RWPE2 (cell line): ENCODE results near the gene TTLL1.
"Not testable (repeated sequence)": the region's sequence is repeated elsewhere in the genome, so short reads cannot be mapped to it uniquely, and the experiment has no call there.

ENCODE experiments used
- ATAC-seq: fragments of 200-7000 bp; cut with Tn5 transposase; 3 replicates; pipeline ENCODE4 v1.9.1; 2021; ENCODE audit warnings: low read depth
- DNase-seq: peaks from one replicate; pipeline ENCODE4 v3.0.0-alpha.2; 2020; ENCODE audit warnings: low spot score
- H3K27ac ChIP-seq: fragments of 450-650 bp; 2 replicates; pipeline ENCODE4 v1.5.1; 2017; ENCODE audit warnings: mild to moderate bottlenecking; ENCODE audit not compliant: poor library complexity, severe bottlenecking
- H3K27me3 ChIP-seq: fragments of 250-450 bp; sonication (Bioruptor Pico); 2 replicates; pipeline ENCODE4 v1.5.1; 2021; ENCODE audit warnings: mild to moderate bottlenecking, moderate library complexity; ENCODE audit not compliant: insufficient read depth, poor library complexity, severe bottlenecking
- H3K36me3 ChIP-seq: fragments of 250-450 bp; sonication (Bioruptor Pico); 2 replicates; pipeline ENCODE4 v1.5.1; 2020; ENCODE audit warnings: low read depth, mild to moderate bottlenecking, moderate library complexity
- H3K4me1 ChIP-seq: fragments of 250-450 bp; sonication (Bioruptor Pico); 2 replicates; pipeline ENCODE4 v1.5.1; 2021; ENCODE audit warnings: mild to moderate bottlenecking, moderate library complexity; ENCODE audit not compliant: insufficient read depth, poor library complexity, severe bottlenecking
- H3K4me3 ChIP-seq: fragments of 250-450 bp; sonication (Bioruptor Pico); 2 replicates; pipeline ENCODE4 v1.5.1; 2021; ENCODE audit warnings: mild to moderate bottlenecking, moderate library complexity; ENCODE audit not compliant: severe bottlenecking
- H3K9me3 ChIP-seq: fragments of 250-450 bp; sonication (Bioruptor Pico); 2 replicates; pipeline ENCODE4 v1.5.1; 2021; ENCODE audit warnings: mild to moderate bottlenecking, moderate library complexity; ENCODE audit not compliant: severe bottlenecking
- TF ChIP-seq, protein P1 (sequence below): fragments of 450-650 bp; IDR thresholded peaks from one replicate; pipeline ENCODE4 v1.5.1; 2017; ENCODE audit warnings: mild to moderate bottlenecking, moderate library complexity; ENCODE audit not compliant: poor library complexity, severe bottlenecking

TTLL1 gene

DNA sequence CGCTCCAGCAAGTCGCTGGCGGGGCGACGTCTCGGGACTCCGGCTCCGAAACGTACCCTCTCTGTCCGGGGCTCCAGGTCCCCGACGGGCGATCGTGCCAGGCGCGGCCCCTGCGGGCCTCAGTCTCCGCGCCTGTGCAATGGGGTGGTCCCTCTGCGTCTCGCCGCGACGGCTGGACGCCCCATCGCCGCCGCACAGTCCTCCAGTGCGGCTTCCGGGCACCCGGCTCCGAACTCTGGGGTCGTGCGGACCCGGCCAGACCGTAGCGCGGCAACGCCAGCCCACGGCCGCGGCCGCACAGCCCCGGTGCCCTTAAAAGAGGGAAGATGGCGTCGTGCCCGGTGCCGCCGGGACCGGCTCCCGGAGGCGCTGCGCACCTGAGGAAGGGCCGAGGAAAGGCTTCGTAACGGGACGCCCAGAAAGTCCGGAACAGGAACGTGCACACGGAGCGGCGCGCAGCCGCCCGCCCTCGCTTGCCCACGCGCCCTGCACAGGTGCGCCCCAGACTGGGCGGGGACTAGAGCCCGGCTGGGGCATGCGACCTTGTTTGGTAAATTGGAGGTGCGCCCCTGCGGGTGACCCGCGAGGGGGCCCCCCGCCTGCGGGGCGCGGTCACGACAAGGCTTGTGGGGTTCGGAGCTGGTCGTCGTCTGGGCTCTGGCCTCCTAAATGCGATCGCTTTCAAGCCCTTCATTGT is 21.9 kb upstream of the TTLL1 start:
- no peaks in the 10 kb centered on the region for H3K9me3 ChIP-seq
- ATAC-seq: peak; percentile 63
- peaks cover 11% of the 10 kb centered on the region for H3K27me3 ChIP-seq
- TF ChIP-seq, protein P1, sequence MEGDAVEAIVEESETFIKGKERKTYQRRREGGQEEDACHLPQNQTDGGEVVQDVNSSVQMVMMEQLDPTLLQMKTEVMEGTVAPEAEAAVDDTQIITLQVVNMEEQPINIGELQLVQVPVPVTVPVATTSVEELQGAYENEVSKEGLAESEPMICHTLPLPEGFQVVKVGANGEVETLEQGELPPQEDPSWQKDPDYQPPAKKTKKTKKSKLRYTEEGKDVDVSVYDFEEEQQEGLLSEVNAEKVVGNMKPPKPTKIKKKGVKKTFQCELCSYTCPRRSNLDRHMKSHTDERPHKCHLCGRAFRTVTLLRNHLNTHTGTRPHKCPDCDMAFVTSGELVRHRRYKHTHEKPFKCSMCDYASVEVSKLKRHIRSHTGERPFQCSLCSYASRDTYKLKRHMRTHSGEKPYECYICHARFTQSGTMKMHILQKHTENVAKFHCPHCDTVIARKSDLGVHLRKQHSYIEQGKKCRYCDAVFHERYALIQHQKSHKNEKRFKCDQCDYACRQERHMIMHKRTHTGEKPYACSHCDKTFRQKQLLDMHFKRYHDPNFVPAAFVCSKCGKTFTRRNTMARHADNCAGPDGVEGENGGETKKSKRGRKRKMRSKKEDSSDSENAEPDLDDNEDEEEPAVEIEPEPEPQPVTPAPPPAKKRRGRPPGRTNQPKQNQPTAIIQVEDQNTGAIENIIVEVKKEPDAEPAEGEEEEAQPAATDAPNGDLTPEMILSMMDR: no peak
- no peaks in the 10 kb centered on the region for H3K4me1 ChIP-seq
- H3K36me3 ChIP-seq: no peaks in the 10 kb centered on the region
- DNase-seq: no peak
- no peak overlapping the region for H3K27ac ChIP-seq
- H3K4me3 ChIP-seq: peak overlapping the region; percentile 52

DNA sequence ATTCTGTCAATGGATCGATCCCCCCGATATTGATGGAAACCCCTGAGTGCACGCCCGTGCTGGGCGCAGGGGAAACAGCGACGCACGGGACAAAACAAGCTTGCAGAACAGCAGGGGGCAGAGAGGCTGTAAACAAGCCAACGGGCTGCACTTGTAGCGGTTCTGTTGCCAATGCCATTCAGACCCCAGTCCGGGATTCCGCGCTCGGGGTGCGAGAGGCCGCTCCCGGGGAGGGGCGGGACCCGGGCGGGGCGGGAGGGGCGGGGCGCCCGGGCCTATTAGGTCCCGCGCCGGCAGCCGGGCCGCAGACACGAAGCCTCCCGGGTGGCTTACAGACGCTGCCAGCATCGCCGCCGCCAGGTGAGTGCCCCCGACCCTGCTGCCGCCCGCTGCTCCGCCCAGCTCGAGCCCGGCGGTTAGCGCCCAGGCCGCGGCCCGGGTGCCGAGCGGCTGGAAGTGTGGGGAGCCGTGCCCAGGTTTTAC is 21.3 kb upstream of the TTLL1 start, which contains the start of gene BIK:
TSS of gene BIK (plus strand) at position 307 of the 483 bp plus-strand sequence. CDS start 13,273 bp downstream, outside the sequence.
- Histone ChIP-seq H3K27ac (no peak within 1 kb of the TSS), H3K9me3 (no peaks in the 10 kb centered on the region), H3K36me3 (no peaks in the 10 kb centered on the region), H3K4me1 (no peaks in the 10 kb centered on the region), H3K27me3 (peaks cover 11% of the 10 kb centered on the region), H3K4me3 (peak within 1 kb of the TSS; percentile 52)
- ATAC-seq (peak; percentile 64), DNase-seq (no peak)
- TF ChIP-seq, protein P1: peak; percentile 40

DNA sequence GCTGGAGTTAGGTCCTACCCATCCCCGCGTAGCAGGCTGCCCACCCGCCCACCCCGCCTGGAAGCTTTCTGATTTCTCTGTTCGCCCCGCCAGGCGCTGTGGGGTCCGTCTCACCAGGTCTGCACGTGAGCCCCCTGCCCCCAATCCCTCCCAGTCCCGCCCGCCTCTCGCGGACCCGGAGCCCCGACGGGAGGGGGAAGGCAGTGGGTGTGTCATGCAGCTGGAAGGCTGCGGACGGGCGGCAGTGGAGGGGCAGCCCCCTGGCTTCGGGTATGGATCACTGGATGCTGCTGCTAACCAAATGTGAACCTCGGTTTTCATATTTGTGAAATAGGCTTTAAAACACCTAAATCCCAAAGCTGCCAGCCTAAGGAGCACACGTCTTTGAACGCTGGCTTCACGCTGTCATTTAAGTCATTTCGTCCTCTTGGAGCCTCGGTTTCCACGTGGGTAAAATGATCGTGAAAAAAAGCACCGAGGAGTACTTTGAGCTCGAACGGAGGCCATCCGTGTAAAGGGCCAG is 20.8 kb upstream of the TTLL1 start:
- ATAC-seq: no peak
- peaks cover 11% of the 10 kb centered on the region for H3K27me3 ChIP-seq
- H3K9me3 ChIP-seq: no peaks in the 10 kb centered on the region
- H3K4me3 ChIP-seq: peak overlapping the region; percentile 52
- no peaks in the 10 kb centered on the region for H3K36me3 ChIP-seq
- no peak for DNase-seq
- H3K27ac ChIP-seq: no peak overlapping the region
- no peaks in the 10 kb centered on the region for H3K4me1 ChIP-seq
- TF ChIP-seq, protein P1: no peak

DNA sequence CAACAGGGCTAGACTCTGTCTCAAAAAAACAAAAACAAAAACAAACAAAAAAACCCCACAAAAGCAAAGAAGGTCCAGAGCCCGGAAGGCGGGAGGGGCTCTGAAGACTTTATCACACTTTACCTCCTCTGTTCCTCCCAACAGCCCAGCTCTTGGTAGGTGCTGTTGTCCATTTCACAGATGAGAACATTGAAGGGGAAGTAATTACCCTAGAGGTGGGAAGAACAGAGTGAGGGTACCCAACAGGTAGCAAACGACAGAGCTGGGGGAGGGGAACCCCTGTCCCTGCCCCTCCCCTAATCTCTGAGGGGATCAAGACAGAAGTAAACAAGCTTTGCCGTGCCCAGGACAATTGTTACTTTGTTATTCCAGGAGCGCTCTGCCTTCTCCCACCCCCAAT is 20.3 kb upstream of the TTLL1 start:
- H3K36me3 ChIP-seq: no peaks in the 10 kb centered on the region
- peaks cover 11% of the 10 kb centered on the region for H3K27me3 ChIP-seq
- TF ChIP-seq, protein P1: no peak
- H3K4me1 ChIP-seq: no peaks in the 10 kb centered on the region
- no peak for ATAC-seq
- H3K4me3 ChIP-seq: no peak overlapping the region
- DNase-seq: no peak
- no peak overlapping the region for H3K27ac ChIP-seq
- H3K9me3 ChIP-seq: no peaks in the 10 kb centered on the region

DNA sequence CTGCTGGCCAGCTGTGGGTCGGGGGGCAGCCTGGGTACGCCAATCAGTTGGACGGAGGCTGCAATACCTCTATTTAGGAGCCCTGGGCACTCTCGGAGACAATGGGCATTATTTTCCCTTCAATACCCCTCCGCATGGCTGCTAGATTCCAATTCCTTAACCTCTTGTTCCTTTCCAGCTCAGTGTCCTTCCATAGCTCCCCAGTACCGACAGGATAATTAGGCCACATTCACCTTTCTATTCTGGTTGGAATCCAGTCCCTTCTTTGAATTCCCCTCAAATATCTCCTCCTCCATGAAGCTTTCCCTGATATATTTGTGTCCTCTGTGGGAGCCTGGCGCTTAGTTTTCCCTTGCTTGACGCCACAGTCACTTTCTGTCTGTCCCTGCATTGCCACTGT is 17.1 kb upstream of the TTLL1 start:
- no peaks in the 10 kb centered on the region for H3K9me3 ChIP-seq
- ATAC-seq (no peak), DNase-seq (no peak)
- H3K27me3 ChIP-seq: peaks cover 11% of the 10 kb centered on the region
- no peak overlapping the region for H3K4me3 ChIP-seq
- no peaks in the 10 kb centered on the region for H3K4me1 ChIP-seq
- TF ChIP-seq, protein P1: no peak
- no peak overlapping the region for H3K27ac ChIP-seq
- no peaks in the 10 kb centered on the region for H3K36me3 ChIP-seq

DNA sequence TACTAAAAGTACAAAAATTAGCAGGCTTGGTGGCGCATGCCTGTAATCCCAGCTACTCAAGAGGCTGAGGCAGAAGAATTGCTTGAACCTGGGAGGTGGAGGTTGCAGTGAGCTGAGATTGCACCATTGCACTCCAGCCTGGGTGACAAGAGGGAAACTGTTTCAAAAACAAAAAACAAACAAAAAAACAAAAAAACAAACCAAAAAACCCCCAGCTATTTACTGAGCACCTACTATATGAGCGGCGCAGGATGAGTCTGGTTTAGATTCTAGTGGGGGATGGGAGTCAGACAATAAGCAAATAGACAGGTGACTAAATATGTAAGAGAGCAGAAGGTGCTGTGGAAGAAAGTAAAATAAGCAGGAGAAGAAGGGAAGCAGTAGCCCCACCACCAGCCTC is 15.8 kb upstream of the TTLL1 start:
- not testable (repeated sequence) for H3K27ac ChIP-seq, DNase-seq, H3K4me1 ChIP-seq, H3K4me3 ChIP-seq, H3K9me3 ChIP-seq, H3K36me3 ChIP-seq, H3K27me3 ChIP-seq, ATAC-seq

DNA sequence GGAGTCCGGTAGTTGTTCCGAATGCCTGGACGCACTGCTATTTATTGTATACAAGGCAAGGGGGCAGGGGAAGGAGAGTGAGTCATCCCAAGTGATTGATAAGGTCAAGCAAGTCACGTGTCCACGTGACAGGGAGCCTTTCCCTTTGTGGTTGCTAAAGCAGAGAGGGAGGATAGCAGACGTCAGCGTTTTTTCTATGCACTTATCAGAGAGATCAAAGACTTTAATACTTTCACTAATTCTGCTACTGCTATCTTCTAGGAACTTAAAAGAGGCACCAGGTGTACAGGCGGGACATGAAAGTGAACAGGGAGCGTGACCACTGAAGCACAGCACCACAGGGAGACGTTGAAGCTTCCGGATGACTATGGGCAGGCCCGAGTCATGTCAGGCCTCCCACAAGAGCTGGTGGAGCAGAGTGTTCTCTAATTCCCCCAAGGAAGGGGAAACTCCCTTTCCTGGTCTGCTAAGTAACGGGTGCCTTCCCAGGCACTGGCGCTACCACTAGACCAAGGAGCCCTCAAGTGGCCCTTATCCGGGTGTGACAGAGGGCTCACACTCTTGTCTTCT is 14.9 kb upstream of the TTLL1 start:
- not testable (repeated sequence) for ATAC-seq

More for the DNA sequence above, 14.9 kb upstream of the TTLL1 start:
- H3K36me3 ChIP-seq, H3K4me1 ChIP-seq, H3K27me3 ChIP-seq, DNase-seq, H3K4me3 ChIP-seq, H3K27ac ChIP-seq, H3K9me3 ChIP-seq: not testable (repeated sequence)
